CMK (cell line): ENCODE measurements around the gene CYBB.

Source experiments
- DNase-seq: peaks from one replicate; pipeline ENCODE4 v3.0.0-alpha.2; 2010; ENCODE audit warnings: low read depth

CYBB gene

DNA sequence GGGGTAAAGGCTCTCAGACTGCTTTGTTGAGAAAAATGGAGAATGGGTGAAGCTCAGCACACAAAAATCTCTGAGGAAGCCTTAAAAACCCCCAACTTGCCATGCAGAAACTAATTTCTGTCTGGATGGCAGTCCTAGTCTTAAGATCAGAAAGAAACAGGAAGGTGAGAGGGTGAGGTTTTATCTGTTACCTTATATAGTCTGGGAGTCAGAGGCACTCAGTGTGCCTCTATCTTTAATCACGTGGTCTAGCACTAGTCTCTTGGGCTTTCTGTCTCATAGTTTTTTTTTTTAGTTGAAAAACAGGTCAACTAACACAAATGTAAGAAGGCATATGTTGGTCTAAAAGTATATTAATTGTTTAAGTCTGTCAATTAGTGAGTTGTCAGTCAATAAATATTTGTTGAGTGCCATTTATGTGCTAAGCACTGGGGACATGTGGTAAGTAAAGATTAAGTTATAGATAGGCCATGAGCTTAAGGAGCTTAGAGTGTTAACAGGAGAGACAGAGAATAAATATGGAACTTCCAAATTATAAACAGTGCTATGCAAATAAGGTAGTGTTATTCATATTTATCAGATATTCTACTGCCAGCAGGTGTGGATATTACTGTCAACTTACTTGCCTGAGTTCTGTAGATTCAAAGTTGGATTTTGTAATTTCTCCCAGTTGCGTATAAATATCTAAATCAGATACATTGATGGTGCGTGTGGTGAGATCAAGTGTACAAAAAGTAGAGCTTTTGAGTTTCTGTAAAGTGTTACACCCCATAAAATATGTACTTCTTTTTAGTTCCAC lies 7.0 kb downstream of the CYBB start:
- no peak for DNase-seq

DNA sequence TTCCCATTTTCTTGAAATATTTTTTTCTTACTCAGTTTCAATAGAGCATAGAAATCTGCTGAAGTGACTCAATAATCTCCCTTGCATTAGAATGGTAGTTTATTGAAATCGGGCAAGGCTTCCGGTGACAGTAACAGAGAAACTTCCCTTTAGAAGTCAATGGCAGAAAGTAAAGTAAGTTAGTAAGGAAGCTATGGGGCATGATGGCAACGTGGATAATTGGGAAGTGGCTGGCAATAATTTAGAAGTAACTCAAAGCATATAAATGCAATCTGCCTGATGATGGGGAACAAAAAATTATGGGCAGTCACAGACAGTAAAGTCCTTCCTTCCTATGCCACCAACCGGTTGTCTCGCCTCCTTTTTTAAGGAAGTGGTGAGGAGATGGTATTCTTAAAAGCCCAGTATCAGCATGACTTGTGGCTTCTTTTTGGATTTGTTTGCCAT lies 7.6 kb downstream of the CYBB start:
- DNase-seq = no peak

DNA sequence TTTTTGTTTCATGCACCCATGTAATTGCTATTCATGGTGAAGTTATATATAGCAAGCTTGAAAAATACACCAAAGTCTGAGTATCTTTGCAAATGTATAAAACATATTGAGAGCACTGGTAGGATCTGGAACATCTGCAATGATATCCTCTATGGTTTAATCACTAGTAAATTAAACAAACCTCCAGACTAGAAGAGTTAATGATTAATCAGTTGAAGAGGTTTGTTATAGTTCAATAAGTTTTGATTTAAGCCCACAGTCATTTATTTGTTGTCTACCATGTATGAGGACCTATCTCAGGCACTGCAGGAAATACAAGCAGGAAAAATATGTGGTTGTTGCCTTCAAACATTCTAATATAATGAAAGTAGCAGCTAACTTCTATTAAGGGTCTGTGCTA lies 16.5 kb downstream of the CYBB start:
- no peak for DNase-seq

DNA sequence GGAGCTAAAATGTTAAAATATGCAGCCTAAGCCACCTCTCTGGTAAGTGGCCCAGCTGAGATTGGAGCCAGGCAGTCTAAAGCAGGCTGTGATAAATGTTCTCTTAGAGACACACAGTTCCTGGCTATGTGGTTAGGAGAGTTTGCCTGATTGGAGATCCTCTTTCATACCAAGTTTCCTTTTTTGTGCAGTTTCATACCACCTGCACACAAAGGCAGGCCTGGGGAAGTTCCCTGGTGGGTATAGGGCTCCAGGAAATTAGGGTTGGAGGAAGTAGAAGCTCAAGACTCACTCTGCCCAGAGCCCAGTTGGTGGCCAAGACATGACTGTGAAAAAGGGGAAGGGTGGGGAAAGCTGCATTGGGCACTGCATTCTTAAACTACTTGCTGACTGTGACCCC lies 16.9 kb downstream of the CYBB start:
- no peak for DNase-seq

DNA sequence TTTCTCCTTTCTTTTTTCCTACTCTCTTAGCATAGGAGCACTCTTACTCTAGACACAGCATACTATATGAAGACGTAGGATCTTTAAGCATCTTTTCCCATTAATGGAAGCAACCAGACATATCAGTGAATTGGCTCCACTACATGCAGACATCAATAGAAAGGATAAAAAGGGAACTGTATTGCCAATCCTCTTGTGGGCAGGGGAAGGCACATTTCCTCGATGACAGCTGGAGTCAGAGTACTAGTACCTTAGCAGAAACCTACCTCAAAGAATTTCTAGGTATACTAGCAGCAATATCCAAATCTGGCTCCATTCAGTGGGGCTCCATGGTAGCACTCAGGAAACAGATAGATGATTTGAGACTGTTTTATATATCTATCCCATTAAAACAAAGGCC lies 20.1 kb downstream of the CYBB start:
- DNase-seq = no peak

DNA sequence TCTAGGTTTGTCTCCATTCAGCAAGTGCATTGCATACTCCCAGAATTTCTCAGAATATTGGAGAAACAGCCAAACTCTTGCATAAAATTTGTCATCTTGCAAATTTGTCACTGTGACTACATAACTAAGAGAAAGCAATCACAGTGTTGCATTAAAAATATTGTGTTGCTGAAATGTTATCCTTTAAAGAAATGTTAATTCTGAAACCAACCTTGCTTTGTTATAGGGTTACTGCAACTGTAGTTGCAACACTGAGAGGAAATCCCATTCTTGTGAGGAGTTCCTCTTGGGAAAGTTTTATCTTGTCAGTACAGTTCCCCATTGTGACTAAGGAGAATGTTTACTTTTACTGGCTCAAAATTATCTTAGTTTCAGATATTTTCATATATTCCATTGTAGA lies 20.9 kb downstream of the CYBB start:
- DNase-seq = no peak

DNA sequence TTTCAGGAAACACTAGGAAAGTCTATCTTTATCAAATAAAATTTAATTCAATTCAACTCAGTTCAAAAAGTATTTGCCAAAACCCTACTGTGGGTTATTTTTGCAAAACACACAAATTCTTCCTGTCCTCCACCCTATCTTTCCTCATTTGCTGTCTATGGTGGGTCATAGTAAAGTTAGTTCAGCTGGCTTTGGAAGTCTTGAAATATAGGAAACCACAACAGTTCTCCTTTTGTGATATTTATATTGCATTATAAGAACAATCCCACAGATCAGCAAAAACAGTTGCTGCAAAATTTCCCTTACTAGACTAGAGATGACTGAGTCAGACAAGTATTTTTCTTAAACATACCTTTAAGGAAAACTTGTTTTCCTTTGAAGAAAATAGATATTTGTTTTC lies 22.2 kb downstream of the CYBB start:
- no peak for DNase-seq

DNA sequence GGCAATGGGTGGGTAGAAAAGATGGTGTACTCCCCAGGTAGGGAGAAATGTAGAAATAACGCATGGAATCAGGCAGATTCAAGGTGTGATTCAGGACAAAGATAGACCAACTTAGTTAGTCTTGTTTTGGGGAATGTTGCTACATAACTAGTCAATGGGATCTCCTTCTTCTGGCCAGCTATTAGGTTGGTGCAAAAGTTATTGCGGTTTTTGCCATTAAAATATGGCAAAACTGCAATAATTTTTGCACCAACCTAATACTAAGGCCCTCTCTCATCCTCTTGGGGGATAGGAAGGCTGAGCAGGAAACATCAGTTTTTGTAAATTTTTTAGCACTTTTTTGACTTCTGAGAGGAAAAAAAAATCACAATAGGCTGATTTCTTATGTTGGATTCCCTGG lies 23.2 kb downstream of the CYBB start:
- DNase-seq = no peak

DNA sequence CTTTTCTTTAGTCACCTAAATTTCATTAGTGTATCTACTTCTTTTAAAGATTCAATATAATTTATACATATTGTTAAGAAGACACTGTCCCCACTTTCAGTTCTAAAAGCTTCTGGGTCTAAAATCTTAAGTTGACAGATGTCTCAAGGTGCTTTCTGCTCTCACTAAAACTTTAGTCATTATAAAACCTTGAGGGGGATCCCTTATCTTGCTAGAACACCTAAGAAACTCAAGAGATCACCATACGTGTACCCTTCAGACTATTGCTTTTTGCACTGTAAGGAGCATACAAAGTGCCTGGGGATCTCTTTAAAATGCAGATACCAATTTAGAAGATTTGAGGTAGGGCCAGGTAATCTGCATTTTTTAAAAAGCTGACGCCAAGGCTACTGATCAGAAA lies 30.1 kb downstream of the CYBB start:
- DNase-seq = no peak

DNA sequence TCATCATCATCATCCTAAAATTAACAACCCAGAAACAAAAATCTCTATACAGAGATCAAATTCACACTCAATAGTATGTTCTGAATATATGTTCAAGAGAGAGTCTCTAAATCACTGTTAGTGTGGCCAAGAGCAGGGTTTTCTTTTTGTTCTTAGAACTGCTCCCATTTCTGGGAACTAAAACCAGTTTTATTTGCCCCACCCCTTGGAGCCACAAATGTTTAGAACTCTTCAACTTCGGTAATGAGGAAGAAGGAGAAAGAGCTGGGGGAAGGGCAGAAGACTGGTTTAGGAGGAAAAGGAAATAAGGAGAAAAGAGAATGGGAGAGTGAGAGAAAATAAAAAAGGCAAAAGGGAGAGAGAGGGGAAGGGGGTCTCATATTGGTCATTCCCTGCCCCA lies 32.3 kb downstream of the CYBB start:
- DNase-seq = no peak

DNA sequence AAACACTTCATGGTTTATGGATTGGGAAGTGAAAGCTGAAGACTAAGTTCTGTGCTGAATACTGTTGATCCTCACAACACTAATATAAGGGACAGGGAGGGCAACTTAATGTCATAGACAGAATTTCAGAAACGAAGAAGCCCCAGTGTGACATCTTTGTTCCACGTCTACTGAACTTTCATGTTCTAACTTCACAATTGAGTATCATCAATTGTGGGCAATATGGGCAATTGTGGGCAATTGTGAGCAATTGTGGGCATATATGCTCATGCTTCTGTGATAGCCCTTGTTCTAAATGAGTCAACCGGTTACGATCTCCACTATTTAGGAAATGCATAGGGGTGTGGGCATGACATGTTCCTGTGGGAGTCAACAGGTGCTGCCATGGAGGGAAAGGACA lies 33.7 kb downstream of the CYBB start:
- DNase-seq = no peak

DNA sequence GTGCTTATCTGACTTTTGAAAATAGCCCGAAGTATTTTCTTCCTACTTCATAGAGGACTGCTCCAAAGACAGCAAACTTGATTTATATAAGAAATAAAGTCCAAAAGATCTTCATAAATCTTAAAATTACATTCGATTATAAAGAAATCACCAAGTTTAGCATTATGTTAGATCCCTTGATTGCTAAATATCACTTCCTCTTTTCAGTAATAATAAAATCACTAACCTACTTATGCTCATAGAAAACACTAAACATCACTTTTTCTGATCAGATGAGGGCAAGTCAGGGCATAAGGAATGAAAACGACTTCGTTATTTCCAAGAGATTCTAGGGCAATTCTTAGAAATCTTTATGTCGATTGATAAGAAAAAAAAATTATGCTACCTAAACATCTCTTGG lies 35.5 kb downstream of the CYBB start:
- no peak for DNase-seq

DNA sequence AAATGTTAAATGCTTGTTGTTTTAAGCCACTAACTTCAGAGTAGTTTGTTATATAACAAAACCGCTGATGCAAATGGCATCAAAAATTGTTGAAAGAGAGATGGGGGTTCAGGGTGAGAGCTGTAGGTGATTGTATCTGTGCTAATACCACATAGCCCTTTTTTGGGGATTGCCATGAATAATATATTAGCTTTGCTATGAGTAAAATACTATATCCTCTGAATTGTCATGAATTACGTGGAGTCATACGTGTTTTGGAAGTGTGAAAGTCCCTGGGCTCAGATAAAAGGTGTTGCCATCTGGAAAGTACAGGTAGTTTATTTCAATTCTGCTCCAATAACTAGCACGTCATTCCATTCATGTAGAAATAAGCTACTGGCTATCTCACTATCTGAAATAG lies 36.9 kb downstream of the CYBB start:
- no peak for DNase-seq

DNA sequence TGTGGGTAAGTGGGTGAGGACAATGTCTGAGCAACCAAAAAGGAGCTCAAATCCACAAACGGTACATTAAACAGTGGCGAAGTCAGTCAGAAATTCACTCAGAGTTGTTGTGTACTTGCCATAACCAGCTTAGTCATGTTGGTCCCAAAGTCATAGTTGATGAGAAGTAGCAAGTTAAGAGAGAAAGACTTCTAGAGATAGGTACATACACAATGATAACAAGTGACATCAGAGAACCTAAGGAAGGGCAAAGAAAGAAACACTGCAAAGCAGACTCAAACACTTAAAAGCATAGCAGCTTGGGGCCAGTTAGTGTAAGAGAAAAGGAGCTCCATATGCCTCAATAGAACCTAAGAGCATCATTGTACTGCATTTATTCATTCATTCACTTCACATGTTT lies 37.3 kb downstream of the CYBB start:
- no peak for DNase-seq

DNA sequence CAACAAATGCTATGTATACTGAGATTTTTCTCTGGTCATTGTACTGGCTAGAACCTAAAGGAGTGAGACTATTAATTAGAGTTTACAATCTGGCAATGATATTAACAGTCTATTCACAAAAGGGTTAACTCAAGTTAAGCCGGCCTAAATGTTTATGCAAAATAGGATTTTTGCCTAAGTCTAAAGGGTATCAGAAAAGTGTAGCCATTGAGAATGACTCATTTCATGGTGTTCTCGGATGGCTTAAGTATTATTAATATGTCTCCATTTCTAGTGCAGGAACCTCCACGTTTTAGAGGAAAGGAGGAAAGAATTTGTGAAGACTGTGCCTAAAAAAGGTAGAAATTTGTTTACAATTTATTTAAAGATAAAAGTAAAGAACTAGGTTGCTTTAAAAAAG lies 37.7 kb downstream of the CYBB start:
- DNase-seq = no peak

DNA sequence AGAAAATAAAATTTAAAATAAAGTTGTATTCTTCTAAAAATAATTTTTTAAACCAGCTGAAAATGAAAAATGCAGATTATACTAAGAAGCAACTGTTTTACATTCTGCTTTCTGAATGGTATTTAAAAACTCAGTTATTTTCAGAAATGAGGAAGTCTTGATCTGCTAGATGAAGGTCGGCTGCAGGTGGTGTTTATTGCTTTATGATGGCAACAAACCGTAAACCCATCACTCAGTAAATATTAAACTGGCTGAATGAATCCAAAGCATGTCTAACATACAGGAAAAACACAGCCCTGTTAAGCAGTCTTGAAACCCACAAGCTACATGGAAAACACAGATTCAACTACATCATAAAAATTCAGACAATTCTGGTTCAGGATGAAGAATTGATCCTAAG lies 38.2 kb downstream of the CYBB start:
- DNase-seq = no peak

DNA sequence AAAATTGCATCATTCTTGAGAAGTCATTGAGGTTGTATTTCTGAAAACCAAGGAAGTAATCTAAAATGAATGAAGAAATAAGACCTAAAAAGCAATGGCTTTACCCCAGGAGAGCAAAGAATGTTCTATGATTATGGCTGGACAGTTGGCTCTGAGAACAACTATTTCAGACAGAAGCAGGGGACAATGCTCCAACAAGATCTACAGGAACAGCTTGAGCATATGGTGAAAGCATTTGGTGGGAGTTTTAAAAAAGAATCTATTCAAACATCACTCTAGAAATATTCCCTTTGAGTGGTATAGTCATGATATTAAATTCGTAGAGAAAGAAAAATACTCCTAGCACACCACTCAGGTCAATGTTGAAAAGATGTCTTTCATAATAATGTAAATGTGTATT lies 40.8 kb downstream of the CYBB start:
- no peak for DNase-seq

DNA sequence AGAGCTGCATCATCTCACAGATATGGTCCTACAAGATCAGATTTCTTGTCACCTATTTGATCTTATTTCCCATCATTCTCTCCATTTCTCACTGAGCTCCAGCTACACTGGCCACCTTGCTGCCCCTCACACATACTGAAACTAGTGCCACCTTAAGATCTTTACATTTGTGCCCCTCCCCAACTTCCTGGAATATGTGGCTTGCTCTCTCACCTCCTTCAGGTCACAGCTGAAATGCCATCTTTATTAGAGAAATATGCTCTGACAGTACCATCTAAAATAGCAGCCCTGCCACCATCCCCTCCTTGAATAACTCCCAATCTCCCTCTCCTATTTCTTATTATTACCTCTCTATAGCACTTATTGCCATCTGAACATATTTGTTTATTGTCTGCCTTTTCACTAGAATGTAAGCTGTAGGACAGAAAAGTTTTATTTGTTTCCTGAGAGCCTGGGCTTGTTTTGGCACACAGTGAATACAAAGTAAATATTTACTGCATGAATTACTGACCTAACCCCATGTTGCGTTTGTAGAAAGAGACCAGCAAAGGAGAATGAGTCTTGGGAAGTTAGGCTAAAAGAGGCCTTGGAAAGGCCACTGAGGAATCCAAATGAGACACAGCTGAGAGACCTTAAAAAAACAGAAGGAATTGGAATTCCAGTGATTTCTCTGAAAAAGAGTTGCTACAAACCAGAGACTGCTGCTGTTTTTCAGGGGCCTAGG lies 44.8 kb downstream of the CYBB start:
- no peak for DNase-seq

DNA sequence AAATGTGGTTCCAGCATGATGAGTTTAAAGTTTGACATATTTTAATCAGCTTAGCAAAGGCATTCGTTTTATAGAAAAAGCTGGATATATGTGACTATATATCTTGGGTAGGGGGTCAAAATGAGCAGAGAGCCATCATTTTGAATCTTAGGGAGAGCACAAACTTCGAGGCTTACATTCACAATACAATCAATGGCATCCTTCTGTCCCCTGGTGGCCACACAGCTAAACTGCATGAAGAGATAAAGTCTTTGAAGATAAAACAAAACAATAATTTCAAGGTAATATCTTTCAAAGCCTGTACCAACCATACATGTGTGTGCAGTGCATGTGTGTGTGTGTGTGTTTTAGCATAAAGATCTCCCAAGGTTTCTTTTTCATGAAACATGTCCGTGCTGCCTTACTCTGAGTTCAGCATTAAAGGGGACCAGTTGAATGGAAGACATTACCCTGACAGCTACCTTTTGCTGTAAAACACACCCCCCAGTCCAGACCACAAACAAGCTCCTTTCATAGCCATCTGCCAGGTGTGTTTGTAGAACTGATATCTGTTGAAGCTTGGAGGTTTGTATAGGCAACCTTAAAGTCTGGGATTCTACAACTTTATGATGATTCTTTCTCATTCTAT lies 45.5 kb downstream of the CYBB start:
- DNase-seq = no peak

DNA sequence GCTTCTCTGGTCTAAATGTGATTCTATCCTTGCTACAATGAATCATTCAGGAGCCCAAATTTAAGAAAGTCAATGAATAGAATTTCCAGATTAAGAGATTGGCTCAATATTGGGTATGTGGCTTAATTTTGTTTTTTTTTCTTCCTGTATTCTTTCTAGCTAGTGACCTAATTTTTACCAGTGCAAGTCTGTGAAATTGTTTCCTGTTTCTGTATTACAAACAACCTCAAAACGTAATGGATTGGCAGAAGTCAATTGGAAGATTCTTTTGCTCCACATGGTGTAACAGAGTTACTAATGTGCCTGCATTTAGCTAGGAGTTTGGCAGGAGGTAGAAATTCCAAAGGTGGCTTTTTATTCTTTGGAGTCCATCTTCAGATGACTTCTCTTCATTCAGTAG lies 49.9 kb downstream of the CYBB start:
- DNase-seq = no peak

DNA sequence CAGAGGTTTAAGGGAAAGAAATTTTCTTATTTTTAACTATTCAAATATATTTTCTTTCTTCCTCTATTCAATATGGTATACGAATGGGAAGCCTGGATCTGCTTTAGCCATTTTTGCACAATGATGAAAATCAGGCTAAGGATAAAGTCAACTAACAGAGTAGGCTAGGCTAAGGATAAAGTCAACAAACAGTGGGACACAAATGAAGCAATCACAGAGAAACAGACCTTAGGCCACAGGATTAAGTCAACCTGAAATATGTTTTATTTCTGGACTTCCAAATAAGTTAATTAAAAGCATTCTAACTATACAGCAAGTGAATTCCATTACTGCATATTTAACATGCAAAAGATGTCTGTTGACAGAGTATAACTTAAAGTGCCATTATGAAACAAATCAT lies 50.5 kb downstream of the CYBB start:
- no peak for DNase-seq

DNA sequence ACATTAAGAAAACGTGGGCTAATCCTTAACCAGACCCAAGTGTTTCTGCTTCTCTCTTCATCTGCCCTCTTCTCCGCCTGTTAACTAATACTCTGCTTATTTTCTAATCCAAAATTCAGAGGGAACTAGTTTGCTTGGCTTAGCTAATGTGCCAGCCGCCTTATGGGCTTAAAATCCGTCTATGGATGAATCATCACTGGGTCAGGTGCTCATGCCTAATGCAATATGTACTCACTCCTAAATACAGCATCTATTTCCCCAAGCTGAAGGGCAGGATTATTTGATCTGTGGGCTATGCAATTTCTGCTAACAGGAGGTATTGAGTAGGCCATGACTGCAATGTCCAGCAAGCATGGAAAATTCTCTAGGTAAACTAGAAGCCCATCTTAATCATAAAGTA lies 55.1 kb downstream of the CYBB start:
- DNase-seq = no peak

DNA sequence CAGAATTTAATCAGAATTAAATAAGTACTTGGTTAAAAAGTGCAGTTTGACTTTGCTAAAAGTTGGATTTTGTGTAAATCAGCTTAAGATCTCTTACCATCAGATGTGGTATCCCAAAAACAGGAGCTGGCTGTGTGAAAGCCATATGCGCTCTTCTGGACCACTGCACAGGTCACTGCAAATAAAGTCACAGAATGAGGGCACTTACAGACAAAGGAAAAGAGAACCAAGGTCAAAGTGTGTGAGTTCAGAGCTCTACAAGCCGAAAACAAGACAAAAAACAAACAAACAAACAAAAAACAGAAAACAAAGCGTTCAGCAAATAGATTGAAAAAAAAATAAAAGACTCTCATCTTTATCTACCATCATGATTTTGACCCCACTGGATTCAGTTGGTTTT lies 61.1 kb downstream of the CYBB start:
- no peak for DNase-seq
